HEK293 (cell line): ENCODE measurements around the gene TEDC2.

Source experiments
- BCL6B ChIP-seq: fragments of 450-650 bp; formaldehyde crosslinking; IDR thresholded peaks from 2 replicates; pipeline ENCODE4 v1.5.1; 2017; ENCODE audit warnings: missing biosample characterization, missing genetic modification characterization
- EGR2 ChIP-seq: fragments of 450-650 bp; formaldehyde crosslinking; IDR thresholded peaks from 2 replicates; pipeline ENCODE4 v1.5.1; 2016; ENCODE audit warnings: low read depth, missing biosample characterization, missing genetic modification characterization
- FEZF1 ChIP-seq: fragments of 450-650 bp; formaldehyde crosslinking; IDR thresholded peaks from 2 replicates; pipeline ENCODE4 v1.5.1; 2016; ENCODE audit warnings: missing biosample characterization, missing genetic modification characterization
- KLF17 ChIP-seq: fragments of 450-650 bp; formaldehyde crosslinking; IDR thresholded peaks from 2 replicates; pipeline ENCODE4 v1.5.1; 2016; ENCODE audit warnings: missing biosample characterization, missing genetic modification characterization
- RBAK ChIP-seq: fragments of 450-650 bp; formaldehyde crosslinking; IDR thresholded peaks from 2 replicates; pipeline ENCODE4 v1.5.1; 2016; ENCODE audit warnings: missing biosample characterization, missing genetic modification characterization
- SP3 ChIP-seq: fragments of 450-650 bp; formaldehyde crosslinking; IDR thresholded peaks from 2 replicates; pipeline ENCODE4 v1.5.1; 2016; ENCODE audit warnings: missing biosample characterization, missing genetic modification characterization
- TRIM28 ChIP-seq: IDR thresholded peaks from 2 replicates; pipeline ENCODE4 v1.6.1; 2011; ENCODE audit warnings: low read length, control low read depth, borderline replicate concordance
- YY1 ChIP-seq: fragments of 450-650 bp; formaldehyde crosslinking; IDR thresholded peaks from 2 replicates; pipeline ENCODE4 v1.5.1; 2018; ENCODE audit warnings: missing biosample characterization, missing genetic modification characterization
- YY2 ChIP-seq: fragments of 450-650 bp; formaldehyde crosslinking; IDR thresholded peaks from 2 replicates; pipeline ENCODE4 v1.5.1; 2016; ENCODE audit warnings: missing biosample characterization, missing genetic modification characterization
- ZBTB44 ChIP-seq: fragments of 450-650 bp; IDR thresholded peaks from 2 replicates; pipeline ENCODE4 v1.5.1; 2018; ENCODE audit warnings: missing biosample characterization, mild to moderate bottlenecking, missing genetic modification characterization
- ZNF114 ChIP-seq: fragments of 450-650 bp; formaldehyde crosslinking; IDR thresholded peaks from 2 replicates; pipeline ENCODE4 v1.5.0; 2017; ENCODE audit warnings: missing biosample characterization, missing genetic modification characterization
- ZNF121 ChIP-seq: fragments of 450-650 bp; formaldehyde crosslinking; IDR thresholded peaks from 2 replicates; pipeline ENCODE4 v1.5.1; 2016; ENCODE audit warnings: missing biosample characterization, missing genetic modification characterization
- ZNF184 ChIP-seq: fragments of 450-650 bp; IDR thresholded peaks from 2 replicates; pipeline ENCODE4 v1.5.1; 2018; ENCODE audit warnings: missing biosample characterization, mild to moderate bottlenecking, missing genetic modification characterization
- ZNF223 ChIP-seq: fragments of 450-650 bp; formaldehyde crosslinking; IDR thresholded peaks from 2 replicates; pipeline ENCODE4 v1.5.1; 2016; ENCODE audit warnings: missing biosample characterization, missing genetic modification characterization
- ZNF239 ChIP-seq: fragments of 450-650 bp; formaldehyde crosslinking; IDR thresholded peaks from 2 replicates; pipeline ENCODE4 v1.5.1; 2016; ENCODE audit warnings: missing biosample characterization, missing genetic modification characterization
- ZNF280D ChIP-seq: fragments of 450-650 bp; formaldehyde crosslinking; IDR thresholded peaks from 2 replicates; pipeline ENCODE4 v1.5.1; 2016; ENCODE audit warnings: missing biosample characterization, missing genetic modification characterization
- ZNF341 ChIP-seq: fragments of 450-650 bp; formaldehyde crosslinking; IDR thresholded peaks from 2 replicates; pipeline ENCODE4; 2016; ENCODE audit warnings: low read depth, missing biosample characterization, missing genetic modification characterization
- ZNF391 ChIP-seq: fragments of 450-650 bp; formaldehyde crosslinking; IDR thresholded peaks from 2 replicates; pipeline ENCODE4 v1.5.1; 2016; ENCODE audit warnings: low read depth, missing biosample characterization, missing genetic modification characterization, borderline replicate concordance
- ZNF398 ChIP-seq: fragments of 450-650 bp; formaldehyde crosslinking; IDR thresholded peaks from 2 replicates; pipeline ENCODE4 v1.5.1; 2017; ENCODE audit warnings: missing biosample characterization, missing genetic modification characterization
- ZNF426 ChIP-seq: fragments of 450-650 bp; formaldehyde crosslinking; IDR thresholded peaks from 2 replicates; pipeline ENCODE4 v1.5.1; 2017; ENCODE audit warnings: missing biosample characterization, missing genetic modification characterization, mild to moderate bottlenecking, inconsistent platforms, moderate library complexity
- ZNF529 ChIP-seq: fragments of 450-650 bp; formaldehyde crosslinking; IDR thresholded peaks from 2 replicates; pipeline ENCODE4 v1.5.1; 2017; ENCODE audit warnings: missing genetic modification characterization, missing biosample characterization; ENCODE audit not compliant: insufficient replicate concordance
- ZNF548 ChIP-seq: fragments of 450-650 bp; formaldehyde crosslinking; IDR thresholded peaks from 2 replicates; pipeline ENCODE4 v1.5.1; 2016; ENCODE audit warnings: missing biosample characterization, missing genetic modification characterization
- ZNF555 ChIP-seq: fragments of 450-650 bp; formaldehyde crosslinking; conservative IDR thresholded peaks from 2 replicates; pipeline ENCODE4 v1.5.1; 2017; ENCODE audit warnings: missing biosample characterization, mild to moderate bottlenecking, missing genetic modification characterization, inconsistent platforms
- ZNF777 ChIP-seq: fragments of 450-650 bp; formaldehyde crosslinking; IDR thresholded peaks from 2 replicates; pipeline ENCODE4 v1.5.1; 2017; ENCODE audit warnings: missing biosample characterization, missing genetic modification characterization, borderline replicate concordance
- ZSCAN30 ChIP-seq: fragments of 450-650 bp; IDR thresholded peaks from 2 replicates; pipeline ENCODE4 v1.5.1; 2018; ENCODE audit warnings: missing biosample characterization, mild to moderate bottlenecking, missing genetic modification characterization, moderate library complexity
- TF ChIP-seq, protein P1 (sequence below): fragments of 450-650 bp; formaldehyde crosslinking; IDR thresholded peaks from 2 replicates; pipeline ENCODE4 v1.5.1; 2016; ENCODE audit warnings: missing biosample characterization, missing genetic modification characterization
- TF ChIP-seq, protein P2 (sequence below): fragments of 450-650 bp; formaldehyde crosslinking; IDR thresholded peaks from 2 replicates; pipeline ENCODE4 v1.5.1; 2016; ENCODE audit warnings: missing biosample characterization, missing genetic modification characterization, low read depth

Gene TEDC2

GRCh38 chr16:2471016-2471652 is 11.2 kb downstream of the TEDC2 start, which contains the start of gene NTN3 (continued):
- TF ChIP-seq KLF17 (tag by site-specific recombination): peak; percentile 34; the same call in 1 of the 2 replicates
- TF ChIP-seq YY2: no peak
- no peak for TF ChIP-seq ZNF121 (tag by site-specific recombination)
- no peak for TF ChIP-seq TRIM28
- TF ChIP-seq ZNF391 (tag by site-specific recombination): no peak
- TF ChIP-seq ZNF184 (tag by site-specific recombination): peak; percentile 67
- TF ChIP-seq ZNF280D (tag by site-specific recombination): no peak
- no peak for TF ChIP-seq RBAK (tag by site-specific recombination)
- TF ChIP-seq, protein P1, sequence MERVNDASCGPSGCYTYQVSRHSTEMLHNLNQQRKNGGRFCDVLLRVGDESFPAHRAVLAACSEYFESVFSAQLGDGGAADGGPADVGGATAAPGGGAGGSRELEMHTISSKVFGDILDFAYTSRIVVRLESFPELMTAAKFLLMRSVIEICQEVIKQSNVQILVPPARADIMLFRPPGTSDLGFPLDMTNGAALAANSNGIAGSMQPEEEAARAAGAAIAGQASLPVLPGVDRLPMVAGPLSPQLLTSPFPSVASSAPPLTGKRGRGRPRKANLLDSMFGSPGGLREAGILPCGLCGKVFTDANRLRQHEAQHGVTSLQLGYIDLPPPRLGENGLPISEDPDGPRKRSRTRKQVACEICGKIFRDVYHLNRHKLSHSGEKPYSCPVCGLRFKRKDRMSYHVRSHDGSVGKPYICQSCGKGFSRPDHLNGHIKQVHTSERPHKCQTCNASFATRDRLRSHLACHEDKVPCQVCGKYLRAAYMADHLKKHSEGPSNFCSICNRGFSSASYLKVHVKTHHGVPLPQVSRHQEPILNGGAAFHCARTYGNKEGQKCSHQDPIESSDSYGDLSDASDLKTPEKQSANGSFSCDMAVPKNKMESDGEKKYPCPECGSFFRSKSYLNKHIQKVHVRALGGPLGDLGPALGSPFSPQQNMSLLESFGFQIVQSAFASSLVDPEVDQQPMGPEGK (tag by site-specific recombination): 0 out of 2 replicates have a peak, but pooled peaks have one; percentile 9
- no peak for TF ChIP-seq BCL6B
- peak; percentile 54 for TF ChIP-seq EGR2 (tag by site-specific recombination)
- TF ChIP-seq ZBTB44 (tag by site-specific recombination): no peak
- TF ChIP-seq ZNF223 (tag by site-specific recombination): no peak
- no peak for TF ChIP-seq ZNF341
- TF ChIP-seq ZNF398 (tag by site-specific recombination): peak; percentile 63
- no peak for TF ChIP-seq ZNF239
- no peak for TF ChIP-seq ZNF777 (tag by site-specific recombination)
- TF ChIP-seq YY1: no peak
- TF ChIP-seq ZNF426: no peak
- no peak; the same call in 1 of the 2 replicates for TF ChIP-seq SP3 (tag by site-specific recombination)
- TF ChIP-seq, protein P2, sequence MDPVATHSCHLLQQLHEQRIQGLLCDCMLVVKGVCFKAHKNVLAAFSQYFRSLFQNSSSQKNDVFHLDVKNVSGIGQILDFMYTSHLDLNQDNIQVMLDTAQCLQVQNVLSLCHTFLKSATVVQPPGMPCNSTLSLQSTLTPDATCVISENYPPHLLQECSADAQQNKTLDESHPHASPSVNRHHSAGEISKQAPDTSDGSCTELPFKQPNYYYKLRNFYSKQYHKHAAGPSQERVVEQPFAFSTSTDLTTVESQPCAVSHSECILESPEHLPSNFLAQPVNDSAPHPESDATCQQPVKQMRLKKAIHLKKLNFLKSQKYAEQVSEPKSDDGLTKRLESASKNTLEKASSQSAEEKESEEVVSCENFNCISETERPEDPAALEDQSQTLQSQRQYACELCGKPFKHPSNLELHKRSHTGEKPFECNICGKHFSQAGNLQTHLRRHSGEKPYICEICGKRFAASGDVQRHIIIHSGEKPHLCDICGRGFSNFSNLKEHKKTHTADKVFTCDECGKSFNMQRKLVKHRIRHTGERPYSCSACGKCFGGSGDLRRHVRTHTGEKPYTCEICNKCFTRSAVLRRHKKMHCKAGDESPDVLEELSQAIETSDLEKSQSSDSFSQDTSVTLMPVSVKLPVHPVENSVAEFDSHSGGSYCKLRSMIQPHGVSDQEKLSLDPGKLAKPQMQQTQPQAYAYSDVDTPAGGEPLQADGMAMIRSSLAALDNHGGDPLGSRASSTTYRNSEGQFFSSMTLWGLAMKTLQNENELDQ (tag by site-specific recombination): no peak
- TF ChIP-seq ZNF529 (tag by site-specific recombination): no peak
- TF ChIP-seq ZNF555 (tag by site-specific recombination): no peak
- TF ChIP-seq ZNF548: no peak
- TF ChIP-seq ZNF114: no peak
- peak; percentile 40; the same call in 1 of the 2 replicates for TF ChIP-seq ZSCAN30 (tag by site-specific recombination)
- TF ChIP-seq FEZF1 (tag by site-specific recombination): no peak
